ENCODE data around the gene RBM22.

DNA sequence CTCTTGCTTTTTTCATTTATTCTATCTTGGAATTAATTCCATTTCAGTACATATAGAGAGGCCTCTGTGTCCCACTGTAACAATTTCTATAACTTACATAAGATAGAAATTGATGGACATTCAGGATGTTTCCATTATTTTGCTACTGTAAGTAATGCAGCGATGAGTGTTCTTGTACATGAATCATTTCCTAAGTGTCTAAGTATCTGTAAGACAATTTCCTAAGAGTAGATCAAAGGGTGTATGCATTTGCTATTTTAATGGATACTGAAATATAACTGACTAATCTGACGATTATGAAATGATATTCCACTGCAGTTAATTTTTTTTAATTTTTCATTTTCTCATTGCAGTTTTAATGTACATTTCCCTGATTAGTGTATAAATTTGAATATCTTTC is 23.0 kb upstream of the RBM22 start:
- TF ChIP-seq, protein P1, sequence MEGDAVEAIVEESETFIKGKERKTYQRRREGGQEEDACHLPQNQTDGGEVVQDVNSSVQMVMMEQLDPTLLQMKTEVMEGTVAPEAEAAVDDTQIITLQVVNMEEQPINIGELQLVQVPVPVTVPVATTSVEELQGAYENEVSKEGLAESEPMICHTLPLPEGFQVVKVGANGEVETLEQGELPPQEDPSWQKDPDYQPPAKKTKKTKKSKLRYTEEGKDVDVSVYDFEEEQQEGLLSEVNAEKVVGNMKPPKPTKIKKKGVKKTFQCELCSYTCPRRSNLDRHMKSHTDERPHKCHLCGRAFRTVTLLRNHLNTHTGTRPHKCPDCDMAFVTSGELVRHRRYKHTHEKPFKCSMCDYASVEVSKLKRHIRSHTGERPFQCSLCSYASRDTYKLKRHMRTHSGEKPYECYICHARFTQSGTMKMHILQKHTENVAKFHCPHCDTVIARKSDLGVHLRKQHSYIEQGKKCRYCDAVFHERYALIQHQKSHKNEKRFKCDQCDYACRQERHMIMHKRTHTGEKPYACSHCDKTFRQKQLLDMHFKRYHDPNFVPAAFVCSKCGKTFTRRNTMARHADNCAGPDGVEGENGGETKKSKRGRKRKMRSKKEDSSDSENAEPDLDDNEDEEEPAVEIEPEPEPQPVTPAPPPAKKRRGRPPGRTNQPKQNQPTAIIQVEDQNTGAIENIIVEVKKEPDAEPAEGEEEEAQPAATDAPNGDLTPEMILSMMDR (conservative IDR thresholded peaks at IDR 0.05; ENCODE audit: low read length), result no peak
- no peak for TF ChIP-seq EZH2phosphoT487 (IDR thresholded peaks at IDR 0.05; ENCODE audit: borderline replicate concordance)

All from Loucy (cell line).